SK-N-SH (cell line): ENCODE results near the gene PRKG1. TPM values are rescaled to one million over a fixed set of nuclear protein-coding genes. Genes with fewer than 3 reads are reported as not detected.

Experiments
- CTCF ChIA-PET: fragments of 300-600, 350-600 bp; formaldehyde crosslinking; extraction: SDS; loops from one replicate; lab custom pipeline; 2021; lab: Yijun Ruan, JAX
- POLR2A ChIA-PET: fragments of 350-600 bp; sonication (Branson Sonifier 250); formaldehyde crosslinking; extraction: SDS; loops from one replicate; lab custom pipeline; 2020; ENCODE audit warnings: antibody characterized with exemption, inconsistent platforms; lab: Yijun Ruan, JAX
- DNase-seq: peaks from one replicate; pipeline ENCODE4 v3.0.0; 2012
- H2AFZ ChIP-seq: fragments of 200-600 bp; sonication (generic); 2 replicates; pipeline ENCODE4 v1.8.1; 2016; ENCODE audit warnings: antibody characterized with exemption, mild to moderate bottlenecking, low read depth
- H3F3A ChIP-seq: fragments of 200-600 bp; sonication (generic); replicated peaks from 2 replicates; pipeline ENCODE3; 2016; ENCODE audit warnings: antibody characterized with exemption, mild to moderate bottlenecking; ENCODE audit not compliant: insufficient read depth
- H3K27ac ChIP-seq, 2 experiments: fragments of 200-500 bp in 1 of 2; fragments of 200-600 bp in 1 of 2; sonication (Bioruptor generic) in 1 of 2; sonication (generic), shearing (Covaris generic) in 1 of 2; 2 replicates each; pipeline versions ENCODE4 v1.5.1 to v1.6.1; 2014 to 2016; ENCODE audit warnings: low read depth in 2 of 2, inconsistent platforms in 1 of 2, low read length in 1 of 2, mild to moderate bottlenecking in 1 of 2, mixed read lengths in 1 of 2
- H3K27me3 ChIP-seq: fragments of 200-600 bp; sonication (generic), shearing (Covaris generic); 2 replicates; pipeline ENCODE4 v1.6.1; 2016; ENCODE audit warnings: mixed run types; ENCODE audit not compliant: insufficient read depth
- H3K36me3 ChIP-seq, 2 experiments: fragments of 200-500 bp in 1 of 2; fragments of 200-600 bp in 1 of 2; sonication (Bioruptor generic) in 1 of 2; sonication (generic) in 1 of 2; replicated peaks in 1 of 2; 2 replicates each; pipeline versions ENCODE3 to v1.5.1; 2014 to 2016; ENCODE audit warnings: low read length in 1 of 2, mild to moderate bottlenecking in 1 of 2; ENCODE audit not compliant: insufficient read depth in 2 of 2, control insufficient read depth in 1 of 2
- H3K4me1 ChIP-seq, 2 experiments: fragments of 200-500 bp in 1 of 2; fragments of 200-600 bp in 1 of 2; sonication (Bioruptor generic) in 1 of 2; sonication (generic), shearing (Covaris generic) in 1 of 2; 2 replicates each; pipeline versions ENCODE4 v1.5.1 to v1.6.1; 2014 to 2016; ENCODE audit warnings: low read depth in 1 of 2, low read length in 1 of 2, mixed run types in 1 of 2; ENCODE audit not compliant: insufficient read depth in 2 of 2, control insufficient read depth in 1 of 2
- H3K4me2 ChIP-seq: fragments of 200-600 bp; sonication (generic), shearing (Covaris generic); 2 replicates; pipeline ENCODE4 v1.6.1; 2017; ENCODE audit warnings: mixed run types
- H3K4me3 ChIP-seq, 2 experiments: fragments of 200-500 bp in 1 of 2; fragments of 200-600 bp in 1 of 2; sonication (Bioruptor generic) in 1 of 2; sonication (generic), shearing (Covaris generic) in 1 of 2; 2 replicates each; pipeline versions ENCODE4 v1.5.1 to v1.8.1; 2014 to 2016; ENCODE audit warnings: low read depth in 2 of 2, inconsistent platforms in 1 of 2, low read length in 1 of 2, mild to moderate bottlenecking in 1 of 2, mixed read lengths in 1 of 2, moderate library complexity in 1 of 2
- H3K79me2 ChIP-seq: fragments of 200-600 bp; sonication (generic); 2 replicates; pipeline ENCODE4 v1.8.1; 2017; ENCODE audit warnings: mild to moderate bottlenecking; ENCODE audit not compliant: insufficient read depth
- H3K9ac ChIP-seq: fragments of 200-600 bp; sonication (generic); 2 replicates; pipeline ENCODE4 v1.6.1; 2017; ENCODE audit warnings: mixed run types
- H3K9me2 ChIP-seq: fragments of 200-600 bp; sonication (generic); 2 replicates; pipeline ENCODE4 v1.6.1; 2017; ENCODE audit warnings: mixed run types
- H3K9me3 ChIP-seq: fragments of 200-600 bp; sonication (generic); 2 replicates; pipeline ENCODE4 v1.6.1; 2017; ENCODE audit warnings: mixed run types, mild to moderate bottlenecking, moderate library complexity
- H4K20me1 ChIP-seq: fragments of 200-600 bp; sonication (generic); 2 replicates; pipeline ENCODE4 v1.6.1; 2017; ENCODE audit warnings: mild to moderate bottlenecking, mixed run types; ENCODE audit not compliant: insufficient read depth
- EZH2phosphoT487 ChIP-seq: fragments of 200-600 bp; sonication (generic); IDR thresholded peaks from 2 replicates; pipeline ENCODE4 v1.6.1; 2017; ENCODE audit warnings: low read depth, mixed run types, mild to moderate bottlenecking, antibody characterized with exemption, moderate library complexity, borderline replicate concordance
- FOXJ3 ChIP-seq: sonication (generic); formaldehyde crosslinking; IDR thresholded peaks from 2 replicates; pipeline ENCODE4 v1.5.1; 2020; ENCODE audit warnings: mild to moderate bottlenecking, missing genetic modification reagents
- GABPA ChIP-seq: IDR thresholded peaks from 2 replicates; pipeline ENCODE4 v1.4.0; 2012; ENCODE audit warnings: low read depth, mild to moderate bottlenecking
- GATA2 ChIP-seq: sonication (generic); formaldehyde crosslinking; IDR thresholded peaks from 2 replicates; pipeline ENCODE4 v1.5.0; 2020; ENCODE audit warnings: mild to moderate bottlenecking, missing genetic modification reagents
- IRF3 ChIP-seq: fragments of 150-350 bp; IDR thresholded peaks from 2 replicates; pipeline ENCODE4 v1.6.1; 2016; ENCODE audit warnings: mild to moderate bottlenecking, low read depth, low read length
- MAX ChIP-seq: IDR thresholded peaks from 2 replicates; pipeline ENCODE4 v1.4.0; 2012; ENCODE audit warnings: low read depth
- POLR2AphosphoS5 ChIP-seq: IDR thresholded peaks from 2 replicates; pipeline ENCODE4 v1.6.1; 2012; ENCODE audit warnings: low read depth, low read length
- REST ChIP-seq: IDR thresholded peaks from 2 replicates; pipeline ENCODE4 v1.6.1; 2012; ENCODE audit warnings: mild to moderate bottlenecking, low read depth, low read length, moderate library complexity
- TAF1 ChIP-seq: IDR thresholded peaks from 2 replicates; pipeline ENCODE4 v1.6.1; 2012; ENCODE audit warnings: low read depth, mild to moderate bottlenecking, low read length, moderate library complexity, borderline replicate concordance
- USF2 ChIP-seq: fragments of 150-350 bp; IDR thresholded peaks from 2 replicates; pipeline ENCODE4 v1.6.1; 2017; ENCODE audit warnings: antibody characterized with exemption, low read length, low read depth, borderline replicate concordance
- ZBTB33 ChIP-seq: IDR thresholded peaks from 2 replicates; pipeline ENCODE4 v1.4.0; 2012; ENCODE audit warnings: low read depth, borderline replicate concordance
- WGBS: methylation state at CpG from one replicate; pipeline ENCODE4 v1.1.6; 2017; ENCODE audit warnings: low lambda C conversion rate; 5-methylcytosine and 5-hydroxymethylcytosine counted together
- polyA plus RNA-seq, 3 experiments: library from polyadenylated mRNA; depleted of rRNA; stranded (reverse); fragments of >200 nt; gene quantifications; 2 replicates each; pipeline ENCODE4 v1.2.3, GENCODE V29; 2012

Gene PRKG1
- polyA plus RNA-seq, 1 of the 3 experiments (the other 2 are of a cell fraction) = 4.1 TPM

GRCh38 chr10:51510231-51510630 lies 435.9 kb downstream of the PRKG1 start:
- H3K4me2 ChIP-seq = no peak overlapping the region
- no peaks in the 10 kb centered on the region for H3F3A ChIP-seq
- 54% methylated on average over 2 of the region's 2 CpGs for WGBS
- no peaks in the 10 kb centered on the region for H3K27me3 ChIP-seq
- ChIA-PET POLR2A (no interaction called here), CTCF (no interaction called here)
- no peak for DNase-seq
- no peak overlapping the region for H3K9ac ChIP-seq
- TF ChIP-seq TAF1 (no peak), IRF3 (no peak), MAX (no peak), POLR2AphosphoS5 (no peak), EZH2phosphoT487 (no peak), GABPA (no peak), USF2 (no peak), REST (no peak), GATA2 (CRISPR knock-in tag) (no peak), FOXJ3 (CRISPR knock-in tag) (no peak), ZBTB33 (no peak)
- H2AFZ ChIP-seq = no peak overlapping the region
- no peaks in the 10 kb centered on the region for H4K20me1 ChIP-seq
- H3K9me3 ChIP-seq = no peaks in the 10 kb centered on the region
- H3K9me2 ChIP-seq = no peaks in the 10 kb centered on the region
- H3K4me1 ChIP-seq = no peaks in the 10 kb centered on the region
- H3K4me3 ChIP-seq = no peak overlapping the region
- H3K27ac ChIP-seq = no peak overlapping the region
- no peaks in the 10 kb centered on the region for H3K79me2 ChIP-seq
- no peaks in the 10 kb centered on the region for H3K36me3 ChIP-seq
